ENCODE results near the gene CERS5.
"Not testable (repeated sequence)": the region's sequence is repeated elsewhere in the genome, so short reads cannot be mapped to it uniquely, and the experiment has no call there.

The CERS5 gene

GRCh38 chr12:50089730-50090129 is 77.4 kb downstream of the CERS5 start:
- Histone ChIP-seq H3K36me3 (ENCODE audit: control insufficient read depth, insufficient read depth, low read length) (peaks cover 33% of the 10 kb centered on the region; the same call in 1 of the 2 replicates), H3K9me3 (ENCODE audit: control insufficient read depth, insufficient read depth, low read length) (no peaks in the 10 kb centered on the region), H3K27ac (ENCODE audit: low read length) (no peak overlapping the region), H3K4me1 (ENCODE audit: control insufficient read depth, insufficient read depth, low read length) (no peaks in the 10 kb centered on the region), H3K27me3 (ENCODE audit: control insufficient read depth, insufficient read depth, low read length) (no peaks in the 10 kb centered on the region), H3K4me3 (ENCODE audit: low read length) (no peak overlapping the region)
- DNase-seq (ENCODE audit: low read depth, low spot score), result no peak
- no CpG with 5 or more reads among the region's 7 CpGs for WGBS (ENCODE audit: insufficient coverage, insufficient read length)

- Histone ChIP-seq H3K4me3 (ENCODE audit: low read length) (no peak overlapping the region), H3K9me3 (ENCODE audit: control insufficient read depth, insufficient read depth, low read length) (no peaks in the 10 kb centered on the region), H3K4me1 (ENCODE audit: control insufficient read depth, insufficient read depth, low read length) (no peaks in the 10 kb centered on the region; the same call in 1 of the 2 replicates), H3K27ac (ENCODE audit: low read length) (no peak overlapping the region), H3K27me3 (ENCODE audit: control insufficient read depth, insufficient read depth, low read length) (no peaks in the 10 kb centered on the region), H3K36me3 (ENCODE audit: control insufficient read depth, insufficient read depth, low read length) (peaks cover 27% of the 10 kb centered on the region; the same call in 1 of the 2 replicates)
- no peak for DNase-seq (ENCODE audit: low read depth, low spot score)
- WGBS (ENCODE audit: insufficient coverage, insufficient read length), result no CpG with 5 or more reads among the region's 3 CpGs
These were observed 78.4 kb downstream of the CERS5 start for GRCh38 chr12:50088577-50089335.

GRCh38 chr12:50087995-50088394 is 79.2 kb downstream of the CERS5 start:
- DNase-seq (ENCODE audit: low read depth, low spot score), result no peak
- peaks cover 25% of the 10 kb centered on the region; the same call in 1 of the 2 replicates for H3K36me3 ChIP-seq (ENCODE audit: control insufficient read depth, insufficient read depth, low read length)

GRCh38 chr12:50087151-50087550 is 80.0 kb downstream of the CERS5 start:
- no peak for DNase-seq (ENCODE audit: low read depth, low spot score)
- no peaks in the 10 kb centered on the region for H3K9me3 ChIP-seq (ENCODE audit: control insufficient read depth, insufficient read depth, low read length)
- peaks cover 25% of the 10 kb centered on the region; the same call in 1 of the 2 replicates for H3K36me3 ChIP-seq (ENCODE audit: control insufficient read depth, insufficient read depth, low read length)
- no CpG with 5 or more reads among the region's 9 CpGs for WGBS (ENCODE audit: insufficient coverage, insufficient read length)
- H3K4me1 ChIP-seq (ENCODE audit: control insufficient read depth, insufficient read depth, low read length), result no peaks in the 10 kb centered on the region; the same call in 1 of the 2 replicates
- no peak overlapping the region for H3K27ac ChIP-seq (ENCODE audit: low read length)
- H3K27me3 ChIP-seq (ENCODE audit: control insufficient read depth, insufficient read depth, low read length), result no peaks in the 10 kb centered on the region
- H3K4me3 ChIP-seq (ENCODE audit: low read length), result no peak overlapping the region

More at GRCh38 chr12:50087995-50088394, 79.2 kb downstream of the CERS5 start:
- Histone ChIP-seq H3K9me3 (ENCODE audit: control insufficient read depth, insufficient read depth, low read length) (no peaks in the 10 kb centered on the region), H3K27ac (ENCODE audit: low read length) (no peak overlapping the region), H3K27me3 (ENCODE audit: control insufficient read depth, insufficient read depth, low read length) (no peaks in the 10 kb centered on the region), H3K4me3 (ENCODE audit: low read length) (no peak overlapping the region), H3K4me1 (ENCODE audit: control insufficient read depth, insufficient read depth, low read length) (no peaks in the 10 kb centered on the region; the same call in 1 of the 2 replicates)
- no CpG with 5 or more reads among the region's 3 CpGs for WGBS (ENCODE audit: insufficient coverage, insufficient read length)

GRCh38 chr12:50086148-50086547 is 81.0 kb downstream of the CERS5 start:
- Histone ChIP-seq H3K36me3 (ENCODE audit: control insufficient read depth, insufficient read depth, low read length) (peaks cover 25% of the 10 kb centered on the region; the same call in 1 of the 2 replicates), H3K4me1 (ENCODE audit: control insufficient read depth, insufficient read depth, low read length) (no peaks in the 10 kb centered on the region; the same call in 1 of the 2 replicates), H3K27me3 (ENCODE audit: control insufficient read depth, insufficient read depth, low read length) (peaks cover 1% of the 10 kb centered on the region; the same call in 1 of the 2 replicates), H3K9me3 (ENCODE audit: control insufficient read depth, insufficient read depth, low read length) (no peaks in the 10 kb centered on the region), H3K4me3 (ENCODE audit: low read length) (no peak overlapping the region; the same call in 1 of the 2 replicates), H3K27ac (ENCODE audit: low read length) (no peak overlapping the region)
- no peak for DNase-seq (ENCODE audit: low read depth, low spot score)
- no CpG with 5 or more reads among the region's 5 CpGs for WGBS (ENCODE audit: insufficient coverage, insufficient read length)

GRCh38 chr12:50085615-50086072 is 81.5 kb downstream of the CERS5 start:
- Histone ChIP-seq H3K4me1 (ENCODE audit: control insufficient read depth, insufficient read depth, low read length) (no peaks in the 10 kb centered on the region; the same call in 1 of the 2 replicates), H3K27ac (ENCODE audit: low read length) (no peak overlapping the region), H3K9me3 (ENCODE audit: control insufficient read depth, insufficient read depth, low read length) (no peaks in the 10 kb centered on the region), H3K4me3 (ENCODE audit: low read length) (peak overlapping the region; percentile 93), H3K27me3 (ENCODE audit: control insufficient read depth, insufficient read depth, low read length) (peaks cover 1% of the 10 kb centered on the region; the same call in 1 of the 2 replicates), H3K36me3 (ENCODE audit: control insufficient read depth, insufficient read depth, low read length) (peaks cover 25% of the 10 kb centered on the region; the same call in 1 of the 2 replicates)
- WGBS (ENCODE audit: insufficient coverage, insufficient read length), result no CpG with 5 or more reads among the region's 8 CpGs
- DNase-seq (ENCODE audit: low read depth, low spot score), result no peak

- H3K4me1 ChIP-seq (ENCODE audit: control insufficient read depth, insufficient read depth, low read length), result no peaks in the 10 kb centered on the region; the same call in 1 of the 2 replicates
- no peaks in the 10 kb centered on the region for H3K9me3 ChIP-seq (ENCODE audit: control insufficient read depth, insufficient read depth, low read length)
- peak within 1 kb of the TSS; percentile 93 for H3K4me3 ChIP-seq (ENCODE audit: low read length)
- peaks cover 20% of the 10 kb centered on the region; the same call in 1 of the 2 replicates for H3K36me3 ChIP-seq (ENCODE audit: control insufficient read depth, insufficient read depth, low read length)
- peak; percentile 88 for DNase-seq (ENCODE audit: low read depth, low spot score)
- WGBS (ENCODE audit: insufficient coverage, insufficient read length), result no CpG with 5 or more reads among the region's 69 CpGs
- peaks cover 1% of the 10 kb centered on the region; the same call in 1 of the 2 replicates for H3K27me3 ChIP-seq (ENCODE audit: control insufficient read depth, insufficient read depth, low read length)
- H3K27ac ChIP-seq (ENCODE audit: low read length), result no peak within 1 kb of the TSS
These were observed 82.2 kb downstream of the CERS5 start, which contains the start of gene SMARCD1 for GRCh38 chr12:50084775-50085614. Gene SMARCD1, plus strand, starts transcription at chr12:50085342. Its CDS starts 28 bp downstream, at chr12:50085370.

- H3K27me3 ChIP-seq (ENCODE audit: control insufficient read depth, insufficient read depth, low read length); H3K27ac ChIP-seq (ENCODE audit: low read length); H3K9me3 ChIP-seq (ENCODE audit: control insufficient read depth, insufficient read depth, low read length); H3K4me1 ChIP-seq (ENCODE audit: control insufficient read depth, insufficient read depth, low read length); DNase-seq (ENCODE audit: low read depth, low spot score): not testable (repeated sequence)
- peak overlapping the region; percentile 93; the same call in 1 of the 2 replicates for H3K4me3 ChIP-seq (ENCODE audit: low read length)
- WGBS (ENCODE audit: insufficient coverage, insufficient read length), result no CpG with 5 or more reads among the region's 7 CpGs
- peaks cover 16% of the 10 kb centered on the region; the same call in 1 of the 2 replicates for H3K36me3 ChIP-seq (ENCODE audit: control insufficient read depth, insufficient read depth, low read length)
These were observed 82.8 kb downstream of the CERS5 start for GRCh38 chr12:50084409-50084774.

- no peak for DNase-seq (ENCODE audit: low read depth, low spot score)
- H3K4me1 ChIP-seq (ENCODE audit: control insufficient read depth, insufficient read depth, low read length), result no peaks in the 10 kb centered on the region; the same call in 1 of the 2 replicates
- peaks cover 1% of the 10 kb centered on the region; the same call in 1 of the 2 replicates for H3K27me3 ChIP-seq (ENCODE audit: control insufficient read depth, insufficient read depth, low read length)
These were observed 83.9 kb downstream of the CERS5 start for GRCh38 chr12:50083301-50083700.

GRCh38 chr12:50082644-50083043 is 84.5 kb downstream of the CERS5 start:
- no CpG with 5 or more reads among the region's 7 CpGs for WGBS (ENCODE audit: insufficient coverage, insufficient read length)
- H3K4me3 ChIP-seq (ENCODE audit: low read length), result no peak overlapping the region
- DNase-seq (ENCODE audit: low read depth, low spot score), result no peak
- H3K9me3 ChIP-seq (ENCODE audit: control insufficient read depth, insufficient read depth, low read length), result no peaks in the 10 kb centered on the region
- H3K36me3 ChIP-seq (ENCODE audit: control insufficient read depth, insufficient read depth, low read length), result peaks cover 6% of the 10 kb centered on the region; the same call in 1 of the 2 replicates
- H3K4me1 ChIP-seq (ENCODE audit: control insufficient read depth, insufficient read depth, low read length), result no peaks in the 10 kb centered on the region; the same call in 1 of the 2 replicates
- H3K27me3 ChIP-seq (ENCODE audit: control insufficient read depth, insufficient read depth, low read length), result peaks cover 1% of the 10 kb centered on the region; the same call in 1 of the 2 replicates
- no peak overlapping the region for H3K27ac ChIP-seq (ENCODE audit: low read length)

More at GRCh38 chr12:50083301-50083700, 83.9 kb downstream of the CERS5 start:
- no peak overlapping the region for H3K27ac ChIP-seq (ENCODE audit: low read length)
- no peak overlapping the region for H3K4me3 ChIP-seq (ENCODE audit: low read length)
- H3K36me3 ChIP-seq (ENCODE audit: control insufficient read depth, insufficient read depth, low read length), result peaks cover 9% of the 10 kb centered on the region; the same call in 1 of the 2 replicates
- no CpG with 5 or more reads among the region's 1 CpG for WGBS (ENCODE audit: insufficient coverage, insufficient read length)
- no peaks in the 10 kb centered on the region for H3K9me3 ChIP-seq (ENCODE audit: control insufficient read depth, insufficient read depth, low read length)

Measured in iPS DF 6.9 (cell line).